NCI-H1417 (cell line): Measurements from ENCODE around the gene FSD1L.
A peak's percentile ranks its signal among the peaks of the same experiment; 100 is the strongest.
"Not testable (repeated sequence)": the region's sequence is repeated elsewhere in the genome, so short reads cannot be mapped to it uniquely, and the experiment has no call there.

Experiments
- DNase-seq, 3 experiments: peaks; one replicate each; lab custom pipeline; 2025; lab: John Stamatoyannopoulos, UW

The FSD1L gene

DNA sequence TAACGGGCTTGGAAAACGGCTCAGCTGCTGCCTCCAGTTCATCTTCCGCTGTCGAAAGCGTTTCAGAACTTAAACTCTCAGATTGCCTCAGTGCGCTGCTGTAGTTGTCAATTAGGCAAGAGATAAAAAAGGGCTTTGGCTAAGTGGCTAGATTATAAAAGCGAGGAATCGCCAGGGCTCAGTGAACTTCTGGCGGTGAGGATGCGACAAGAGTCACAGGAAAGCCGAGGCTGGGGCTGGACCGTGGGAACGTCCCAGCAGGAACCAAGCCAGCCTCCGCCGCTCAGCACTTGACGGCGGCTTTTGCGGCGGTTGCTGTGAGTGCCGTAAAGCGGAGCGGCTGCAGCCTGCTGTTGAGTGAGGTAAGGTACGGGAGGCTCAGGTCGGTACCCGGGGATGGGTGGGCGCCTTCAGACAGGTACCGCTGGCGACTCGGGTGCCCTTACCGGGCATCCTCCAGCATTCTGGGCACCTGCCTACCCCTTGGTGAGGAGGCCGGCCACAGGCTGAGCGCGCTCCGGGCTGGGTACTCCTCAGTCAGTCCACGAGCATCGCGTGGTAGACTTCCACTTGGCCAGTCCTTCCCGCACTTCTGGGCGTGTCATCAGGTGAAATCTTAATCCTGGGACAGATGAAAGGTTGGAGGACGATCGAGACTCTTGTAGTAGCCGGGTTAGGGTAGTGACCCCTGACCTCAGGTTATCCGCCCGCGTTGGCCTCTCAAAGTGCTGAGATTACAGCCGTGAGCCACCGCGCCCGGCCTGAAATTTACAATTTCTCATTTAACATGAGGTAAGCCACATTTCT, 110.2 kb downstream of the FSD1L start, which contains the start of gene FKTN:
Gene FKTN (plus strand): TSS at position 328 of the 807 bp plus-strand sequence. CDS start 16,902 bp downstream, outside the sequence.
- peak; percentile 77 to 91 (median 90) for DNase-seq

DNA sequence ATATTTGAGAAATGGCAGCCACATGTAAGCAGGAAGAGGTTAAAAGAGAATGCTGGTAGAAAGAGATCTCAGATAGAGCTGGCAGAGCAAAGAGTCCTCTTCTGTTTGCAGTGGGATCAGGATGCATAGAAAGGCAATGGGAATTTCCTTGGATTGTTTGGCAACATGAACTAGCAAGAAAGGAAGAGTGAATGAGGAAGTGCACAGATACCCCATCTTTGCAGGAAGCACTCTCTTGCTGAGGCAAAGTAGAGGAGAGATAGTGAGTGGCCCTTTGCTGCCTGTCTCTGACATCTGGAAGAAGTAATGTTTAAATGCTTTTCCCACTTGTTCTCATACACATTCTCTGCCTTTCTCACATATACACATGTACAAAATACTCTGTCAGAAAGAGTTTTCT, 124.6 kb downstream of the FSD1L start:
- DNase-seq, result no peak

DNA sequence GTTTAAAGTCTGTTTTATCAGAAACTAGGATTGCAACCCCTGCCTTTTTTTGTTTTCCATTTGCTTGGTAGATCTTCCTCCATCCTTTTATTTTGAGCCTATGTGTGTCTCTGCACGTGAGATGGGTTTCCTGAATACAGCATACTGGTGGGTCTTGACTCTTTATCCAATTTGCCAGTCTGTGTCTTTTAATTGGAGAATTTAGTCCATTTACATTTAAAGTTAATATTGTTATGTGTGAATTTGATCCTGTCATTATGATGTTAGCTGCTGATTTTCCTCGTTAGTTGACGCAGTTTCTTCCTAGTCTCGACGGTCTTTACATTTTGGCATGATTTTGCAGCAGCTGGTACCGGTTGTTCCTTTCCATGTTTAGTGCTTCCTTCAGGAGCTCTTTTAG, 132.1 kb downstream of the FSD1L start:
- not testable (repeated sequence) for DNase-seq

DNA sequence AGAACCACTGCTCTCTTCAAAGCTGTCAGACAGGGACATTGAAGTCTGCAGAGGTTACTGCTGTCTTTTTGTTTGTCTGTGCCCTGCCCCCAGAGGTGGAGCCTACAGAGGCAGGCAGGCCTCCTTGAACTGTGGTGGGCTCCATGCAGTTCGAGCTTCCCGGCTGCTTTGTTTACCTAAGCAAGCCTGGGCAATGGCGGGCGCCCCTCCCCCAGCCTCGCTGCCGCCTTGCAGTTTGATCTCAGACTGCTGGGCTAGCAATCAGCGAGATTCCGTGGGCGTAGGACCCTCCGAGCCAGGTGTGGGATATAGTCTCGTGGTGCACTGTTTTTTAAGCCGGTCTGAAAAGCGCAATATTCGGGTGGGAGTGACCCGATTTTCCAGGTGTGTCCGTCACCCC, 133.7 kb downstream of the FSD1L start:
- not testable (repeated sequence) for DNase-seq

DNA sequence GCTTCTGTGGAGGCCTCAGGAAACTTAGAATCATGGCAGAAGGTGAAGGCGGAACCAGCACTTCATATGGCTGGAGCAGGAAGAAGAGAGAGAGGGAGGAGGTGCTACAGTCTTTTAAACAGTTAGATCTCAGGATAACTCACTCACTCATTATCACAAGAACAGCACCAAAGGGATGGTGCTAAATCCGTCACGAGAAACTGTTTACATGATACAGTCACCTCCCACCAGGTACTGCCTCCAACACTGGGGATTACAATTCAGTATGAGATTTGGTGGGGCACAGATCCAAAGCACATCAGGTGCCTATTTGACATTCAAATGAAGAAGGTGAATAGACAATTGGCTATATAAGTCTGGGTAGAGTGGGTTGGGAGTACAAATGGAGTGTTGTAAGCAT, 145.3 kb downstream of the FSD1L start:
- DNase-seq, result no peak
